Neural cell (in vitro differentiated cells): ENCODE data around the gene DLST. TPM values are rescaled to one million over a fixed set of nuclear protein-coding genes. Genes with fewer than 3 reads are reported as not detected.

Experiments used
- H2AFZ ChIP-seq: fragments of 200-600, 300-800 bp; sonication (generic), shearing (Covaris generic); 2 replicates; pipeline ENCODE4 v1.6.0; 2014; ENCODE audit warnings: low read depth, mild to moderate bottlenecking, antibody characterized with exemption, low read length, moderate library complexity
- H3F3A ChIP-seq: fragments of 200-600 bp; shearing (Covaris generic); 2 replicates; pipeline ENCODE4 v1.6.1; 2016; ENCODE audit warnings: mild to moderate bottlenecking, moderate library complexity, mixed read lengths, antibody characterized with exemption, low read length; ENCODE audit not compliant: insufficient read depth, poor library complexity, severe bottlenecking
- H3K27ac ChIP-seq: fragments of 200-600, 300-800 bp; sonication (generic), shearing (Covaris generic); 2 replicates; pipeline ENCODE4 v1.5.1; 2014; ENCODE audit warnings: mild to moderate bottlenecking, low read length, moderate library complexity
- H3K27me3 ChIP-seq: fragments of 300-800, 200-600 bp; sonication (generic), shearing (Covaris generic); 2 replicates; pipeline ENCODE4 v1.6.0; 2014; ENCODE audit warnings: mild to moderate bottlenecking, low read depth, low read length, moderate library complexity; ENCODE audit not compliant: insufficient read depth
- H3K36me3 ChIP-seq: fragments of 300-800, 200-600 bp; sonication (generic), shearing (Covaris generic); 2 replicates; pipeline ENCODE4 v1.5.1; 2014; ENCODE audit warnings: mild to moderate bottlenecking, antibody characterized with exemption, low read length, moderate library complexity; ENCODE audit not compliant: insufficient read depth
- H3K4me2 ChIP-seq: fragments of 300-800, 200-600 bp; sonication (generic), shearing (Covaris generic); 2 replicates; pipeline ENCODE4 v1.6.0; 2014; ENCODE audit warnings: mild to moderate bottlenecking, low read length
- H3K4me3 ChIP-seq: fragments of 300-800, 200-600 bp; sonication (generic), shearing (Covaris generic); 2 replicates; pipeline ENCODE4 v1.5.1; 2014; ENCODE audit warnings: mild to moderate bottlenecking, low read length, moderate library complexity
- H3K79me2 ChIP-seq: fragments of 200-600 bp; shearing (Covaris generic); replicated peaks from 2 replicates; pipeline ENCODE4 v1.6.0; 2014; ENCODE audit warnings: mild to moderate bottlenecking, low read length, moderate library complexity; ENCODE audit not compliant: insufficient read depth
- H3K9ac ChIP-seq: fragments of 300-800, 200-600 bp; sonication (generic), shearing (Covaris generic); 2 replicates; pipeline ENCODE4 v1.6.1; 2016; ENCODE audit warnings: mild to moderate bottlenecking, low read length, mixed read lengths
- H3K9me2 ChIP-seq: fragments of 200-600 bp; shearing (Covaris generic); 2 replicates; pipeline ENCODE4 v1.6.1; 2016; ENCODE audit warnings: mild to moderate bottlenecking, low read length, mixed read lengths; ENCODE audit not compliant: insufficient read depth
- H3K9me3 ChIP-seq: fragments of 200-600, 300-800 bp; sonication (generic), shearing (Covaris generic); 2 replicates; pipeline ENCODE4 v1.6.1; 2016; ENCODE audit warnings: mild to moderate bottlenecking, mixed run types, low read length, moderate library complexity, mixed read lengths
- H4K20me1 ChIP-seq: fragments of 200-600 bp; shearing (Covaris generic); 2 replicates; pipeline ENCODE4 v1.6.1; 2016; ENCODE audit warnings: mild to moderate bottlenecking, mixed run types; ENCODE audit not compliant: insufficient read depth
- EP300 ChIP-seq: fragments of 450-650 bp; conservative IDR thresholded peaks from 2 replicates; pipeline ENCODE4 v1.6.1; 2014; ENCODE audit warnings: antibody characterized with exemption, mild to moderate bottlenecking, moderate library complexity; ENCODE audit not compliant: poor library complexity, severe bottlenecking
- EZH2 ChIP-seq: fragments of 200-600, 300-800 bp; shearing (Covaris generic), sonication (generic); IDR thresholded peaks from 2 replicates; pipeline ENCODE4 v1.6.1; 2014; ENCODE audit warnings: antibody characterized with exemption, low read length, borderline replicate concordance, mild to moderate bottlenecking; ENCODE audit not compliant: insufficient read depth, poor library complexity, severe bottlenecking
- MXI1 ChIP-seq: fragments of 450-650 bp; conservative IDR thresholded peaks from 2 replicates; pipeline ENCODE4 v1.6.1; 2014; ENCODE audit warnings: antibody characterized with exemption, mild to moderate bottlenecking; ENCODE audit not compliant: poor library complexity, severe bottlenecking
- POLR2AphosphoS5 ChIP-seq: IDR thresholded peaks from 2 replicates; pipeline ENCODE4 v1.6.1; 2012
- RAD21 ChIP-seq: fragments of 450-650 bp; conservative IDR thresholded peaks from 2 replicates; pipeline ENCODE4 v1.6.1; 2014; ENCODE audit warnings: antibody characterized with exemption, mild to moderate bottlenecking, moderate library complexity
- SMC3 ChIP-seq: fragments of 450-650 bp; conservative IDR thresholded peaks from 2 replicates; pipeline ENCODE4 v1.6.1; 2014; ENCODE audit warnings: antibody characterized with exemption, mild to moderate bottlenecking, moderate library complexity; ENCODE audit not compliant: poor library complexity
- TAF1 ChIP-seq: IDR thresholded peaks from 2 replicates; pipeline ENCODE4 v1.6.1; 2012; ENCODE audit warnings: low read depth
- polyA plus RNA-seq: library from polyadenylated mRNA; depleted of rRNA; stranded (reverse); fragments of >200 nt; gene quantifications from 2 replicates; pipeline ENCODE4 v1.2.3, GENCODE V29; 2014
- TF ChIP-seq, protein P1 (sequence below): fragments of 450-650 bp; IDR thresholded peaks from 2 replicates; pipeline ENCODE4 v1.5.1; 2014; ENCODE audit warnings: antibody characterized with exemption, mild to moderate bottlenecking, moderate library complexity; ENCODE audit not compliant: poor library complexity, severe bottlenecking
- TF ChIP-seq, protein P2 (sequence below): IDR thresholded peaks from 2 replicates; pipeline ENCODE4 v1.6.1; 2012; ENCODE audit warnings: borderline replicate concordance

DLST gene
- polyA plus RNA-seq, 1 donor from 2014 or later = 59.7 TPM

DNA sequence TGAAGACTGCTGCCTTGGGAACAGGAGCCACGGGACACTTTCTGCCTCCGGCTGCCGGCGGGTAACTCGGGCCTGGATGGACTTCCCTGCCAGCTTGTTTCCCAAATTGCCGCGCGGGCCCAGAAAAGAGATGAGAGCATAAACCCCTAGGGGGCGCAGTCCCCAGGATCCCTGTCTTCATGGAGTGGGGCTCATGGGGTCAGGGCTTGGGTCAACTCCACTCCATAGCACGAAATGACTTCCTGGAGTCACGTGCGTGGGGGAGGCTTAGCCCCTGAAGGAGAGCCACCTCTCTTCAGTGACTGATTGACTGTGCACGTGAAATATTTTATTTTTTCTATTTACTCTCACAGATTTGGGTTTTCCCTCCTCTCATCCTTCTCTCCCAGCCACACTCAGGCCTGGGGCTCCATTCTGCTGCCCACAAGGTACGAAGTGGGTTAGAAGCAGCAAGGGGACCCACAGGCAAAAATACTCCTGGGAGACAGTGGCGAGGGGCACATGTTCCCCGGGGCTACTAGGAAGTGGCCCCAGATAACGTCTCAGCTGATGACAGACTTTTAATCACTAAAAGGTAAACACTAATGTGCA, 63.6 kb downstream of the DLST start:
- no peak overlapping the region for H3K4me2 ChIP-seq
- no peaks in the 10 kb centered on the region for H3F3A ChIP-seq
- TF ChIP-seq RAD21 = no peak
- no peak for TF ChIP-seq SMC3
- TF ChIP-seq MXI1 = no peak
- no peak for TF ChIP-seq EP300
- TF ChIP-seq EZH2 = no peak
- TF ChIP-seq, protein P1, sequence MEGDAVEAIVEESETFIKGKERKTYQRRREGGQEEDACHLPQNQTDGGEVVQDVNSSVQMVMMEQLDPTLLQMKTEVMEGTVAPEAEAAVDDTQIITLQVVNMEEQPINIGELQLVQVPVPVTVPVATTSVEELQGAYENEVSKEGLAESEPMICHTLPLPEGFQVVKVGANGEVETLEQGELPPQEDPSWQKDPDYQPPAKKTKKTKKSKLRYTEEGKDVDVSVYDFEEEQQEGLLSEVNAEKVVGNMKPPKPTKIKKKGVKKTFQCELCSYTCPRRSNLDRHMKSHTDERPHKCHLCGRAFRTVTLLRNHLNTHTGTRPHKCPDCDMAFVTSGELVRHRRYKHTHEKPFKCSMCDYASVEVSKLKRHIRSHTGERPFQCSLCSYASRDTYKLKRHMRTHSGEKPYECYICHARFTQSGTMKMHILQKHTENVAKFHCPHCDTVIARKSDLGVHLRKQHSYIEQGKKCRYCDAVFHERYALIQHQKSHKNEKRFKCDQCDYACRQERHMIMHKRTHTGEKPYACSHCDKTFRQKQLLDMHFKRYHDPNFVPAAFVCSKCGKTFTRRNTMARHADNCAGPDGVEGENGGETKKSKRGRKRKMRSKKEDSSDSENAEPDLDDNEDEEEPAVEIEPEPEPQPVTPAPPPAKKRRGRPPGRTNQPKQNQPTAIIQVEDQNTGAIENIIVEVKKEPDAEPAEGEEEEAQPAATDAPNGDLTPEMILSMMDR = no peak
- no peak for TF ChIP-seq POLR2AphosphoS5
- TF ChIP-seq, protein P2, sequence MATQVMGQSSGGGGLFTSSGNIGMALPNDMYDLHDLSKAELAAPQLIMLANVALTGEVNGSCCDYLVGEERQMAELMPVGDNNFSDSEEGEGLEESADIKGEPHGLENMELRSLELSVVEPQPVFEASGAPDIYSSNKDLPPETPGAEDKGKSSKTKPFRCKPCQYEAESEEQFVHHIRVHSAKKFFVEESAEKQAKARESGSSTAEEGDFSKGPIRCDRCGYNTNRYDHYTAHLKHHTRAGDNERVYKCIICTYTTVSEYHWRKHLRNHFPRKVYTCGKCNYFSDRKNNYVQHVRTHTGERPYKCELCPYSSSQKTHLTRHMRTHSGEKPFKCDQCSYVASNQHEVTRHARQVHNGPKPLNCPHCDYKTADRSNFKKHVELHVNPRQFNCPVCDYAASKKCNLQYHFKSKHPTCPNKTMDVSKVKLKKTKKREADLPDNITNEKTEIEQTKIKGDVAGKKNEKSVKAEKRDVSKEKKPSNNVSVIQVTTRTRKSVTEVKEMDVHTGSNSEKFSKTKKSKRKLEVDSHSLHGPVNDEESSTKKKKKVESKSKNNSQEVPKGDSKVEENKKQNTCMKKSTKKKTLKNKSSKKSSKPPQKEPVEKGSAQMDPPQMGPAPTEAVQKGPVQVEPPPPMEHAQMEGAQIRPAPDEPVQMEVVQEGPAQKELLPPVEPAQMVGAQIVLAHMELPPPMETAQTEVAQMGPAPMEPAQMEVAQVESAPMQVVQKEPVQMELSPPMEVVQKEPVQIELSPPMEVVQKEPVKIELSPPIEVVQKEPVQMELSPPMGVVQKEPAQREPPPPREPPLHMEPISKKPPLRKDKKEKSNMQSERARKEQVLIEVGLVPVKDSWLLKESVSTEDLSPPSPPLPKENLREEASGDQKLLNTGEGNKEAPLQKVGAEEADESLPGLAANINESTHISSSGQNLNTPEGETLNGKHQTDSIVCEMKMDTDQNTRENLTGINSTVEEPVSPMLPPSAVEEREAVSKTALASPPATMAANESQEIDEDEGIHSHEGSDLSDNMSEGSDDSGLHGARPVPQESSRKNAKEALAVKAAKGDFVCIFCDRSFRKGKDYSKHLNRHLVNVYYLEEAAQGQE = no peak
- no peak for TF ChIP-seq TAF1
- no peaks in the 10 kb centered on the region for H3K27me3 ChIP-seq
- no peak overlapping the region for H3K9ac ChIP-seq
- H4K20me1 ChIP-seq = no peaks in the 10 kb centered on the region
- H3K4me3 ChIP-seq = no peak overlapping the region
- H3K79me2 ChIP-seq = no peaks in the 10 kb centered on the region
- no peaks in the 10 kb centered on the region for H3K36me3 ChIP-seq
- no peaks in the 10 kb centered on the region for H3K9me3 ChIP-seq
- no peak overlapping the region for H2AFZ ChIP-seq
- H3K27ac ChIP-seq = no peak overlapping the region
- no peaks in the 10 kb centered on the region for H3K9me2 ChIP-seq

DNA sequence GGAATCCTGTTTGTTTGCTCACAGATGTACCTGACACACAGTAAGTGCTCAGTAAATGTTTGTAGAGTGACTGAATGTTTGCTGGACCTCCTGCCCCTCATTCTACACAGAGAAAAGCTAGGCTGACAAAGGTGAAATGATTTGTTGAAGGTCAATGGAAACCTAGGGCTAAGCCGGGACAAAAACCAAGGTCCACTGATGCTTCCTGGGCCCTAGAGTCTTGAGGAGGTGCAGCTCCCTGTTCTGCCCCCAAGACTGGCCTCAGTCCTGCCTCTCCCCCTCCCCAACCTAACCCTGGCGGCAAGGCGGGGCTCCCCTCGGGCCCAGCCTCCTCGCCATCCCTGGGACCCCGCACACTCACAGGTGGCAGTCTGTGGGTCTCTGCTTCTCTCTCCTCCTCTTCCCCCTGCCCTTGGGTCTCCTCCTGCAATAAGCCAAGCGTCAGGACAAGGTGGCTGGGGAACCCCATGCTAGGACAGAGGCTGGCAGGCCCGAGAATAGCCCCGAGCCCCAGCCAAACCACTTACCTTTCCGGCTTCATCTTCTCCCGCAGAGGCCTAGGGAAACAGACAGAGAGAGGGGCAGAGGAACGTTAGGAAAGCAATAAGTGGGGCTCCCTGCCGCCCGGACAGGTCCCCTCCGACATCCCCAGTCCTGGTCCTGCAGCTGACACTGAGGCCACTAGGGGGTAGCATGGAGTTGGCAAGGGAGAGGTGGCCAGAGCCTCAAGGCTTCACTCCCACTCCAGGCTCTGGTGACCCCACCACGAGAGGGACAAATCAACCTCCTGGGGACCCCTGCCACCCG, 64.3 kb downstream of the DLST start:
- no peak overlapping the region for H2AFZ ChIP-seq
- no peaks in the 10 kb centered on the region for H3K36me3 ChIP-seq
- H3F3A ChIP-seq = no peaks in the 10 kb centered on the region
- H3K4me3 ChIP-seq = no peak overlapping the region
- no peaks in the 10 kb centered on the region for H3K9me3 ChIP-seq
- H4K20me1 ChIP-seq = no peaks in the 10 kb centered on the region
- TF ChIP-seq RAD21 = peak; percentile 70
- TF ChIP-seq MXI1 = no peak
- TF ChIP-seq, protein P2 = no peak
- TF ChIP-seq TAF1 = no peak
- TF ChIP-seq, protein P1 = peak; percentile 78
- TF ChIP-seq SMC3 = peak; percentile 78
- no peak overlapping the region for H3K9ac ChIP-seq
- no peaks in the 10 kb centered on the region for H3K9me2 ChIP-seq
- H3K27ac ChIP-seq = no peak overlapping the region
- no peak overlapping the region for H3K4me2 ChIP-seq
- H3K79me2 ChIP-seq = no peaks in the 10 kb centered on the region
- H3K27me3 ChIP-seq = no peaks in the 10 kb centered on the region
